Sigmoid colon (tissue), 7 donors: ENCODE results near the gene ACAP1. TPM values are rescaled to one million over a fixed set of nuclear protein-coding genes. Genes with fewer than 3 reads are reported as not detected.

Source experiments
- DNase-seq: peaks from one replicate; pipeline ENCODE4 v3.0.0-alpha.2; 2019
- H3K27ac ChIP-seq, 4 donors: fragments of 200-600 bp; sonication (generic); one replicate each; pipeline ENCODE4 v1.5.1; 2016 to 2019; ENCODE audit warnings: mild to moderate bottlenecking in 1 of 4
- H3K27me3 ChIP-seq, 3 donors: fragments of 200-600 bp; sonication (generic); one replicate each; pipeline ENCODE4 v1.5.1; 2019; ENCODE audit warnings: mild to moderate bottlenecking in 1 of 3
- H3K36me3 ChIP-seq, 4 donors: fragments of 200-600 bp; sonication (generic); one replicate each; pipeline ENCODE4 v1.5.1; 2016 to 2019
- H3K4me1 ChIP-seq, 4 donors: fragments of 200-600 bp; sonication (generic); one replicate each; pipeline ENCODE4 v1.5.1; 2017 to 2019
- H3K4me3 ChIP-seq, 4 donors: fragments of 200-600 bp; sonication (generic); one replicate each; pipeline ENCODE4 v1.5.1; 2017 to 2019; ENCODE audit warnings: mild to moderate bottlenecking in 2 of 4, moderate library complexity in 1 of 4
- H3K9me3 ChIP-seq, 4 donors: fragments of 200-600 bp in 3 of 4; sonication (generic) in 3 of 4; one replicate each; pipeline versions ENCODE4 v1.5.1 to v1.6.1; 2013 to 2019
- CTCF ChIP-seq, 4 experiments: fragments of 450-650 bp in 3 of 4; fragments of 200-600 bp in 1 of 4; IDR thresholded peaks; one replicate each; pipeline ENCODE4 v1.5.1; 2016 to 2019; ENCODE audit warnings: antibody characterized with exemption in 4 of 4, mild to moderate bottlenecking in 3 of 4, moderate library complexity in 2 of 4
- EP300 ChIP-seq, 4 donors: sonication (generic); formaldehyde crosslinking; IDR thresholded peaks; one replicate each; pipeline ENCODE4 v1.6.1; 2017; ENCODE audit warnings: antibody characterized with exemption in 4 of 4
- POLR2A ChIP-seq, 2 donors: fragments of 450-650 bp; IDR thresholded peaks; one replicate each; pipeline ENCODE4 v1.6.1; 2016; ENCODE audit warnings: antibody characterized with exemption in 2 of 2, mild to moderate bottlenecking in 2 of 2, moderate library complexity in 2 of 2
- POLR2AphosphoS5 ChIP-seq, 4 donors: sonication (generic); formaldehyde crosslinking; IDR thresholded peaks; one replicate each; pipeline ENCODE4 v1.6.1; 2017; ENCODE audit warnings: antibody characterized with exemption in 4 of 4
- WGBS, 2 donors: extraction: QIAGEN DNeasy Blood & Tissue Kit; methylation state at CpG; one replicate each; pipeline ENCODE4 v1.1.7; 2013; 5-methylcytosine and 5-hydroxymethylcytosine counted together
- intact Hi-C: fragments of 100-400 bp; cut with DNase I; formaldehyde crosslinking; loops from one replicate; pipeline ENCODE4 v1.15.1; 2023
- polyA plus RNA-seq, 3 donors: library from polyadenylated mRNA; stranded (reverse); fragments of 200-250 nt; gene quantifications; one replicate each; pipeline ENCODE4 v1.2.3, GENCODE V29; 2013
- total RNA-seq, 4 donors: library from RNA; depleted of rRNA; stranded (reverse); fragments of >200 nt; gene quantifications; one replicate each; pipeline ENCODE4 v1.1.0, GENCODE V29; 2016
- donor health status: healthy with polysubstance abuse.
- donor health status: Bipolar disorder and iron deficiency.
- donor health status: healthy.

The ACAP1 gene
- total and polyA plus RNA-seq, 7 donors = 1.1 to 55.8 (median 2.5) TPM

GRCh38 chr17:7313088-7313889 lies 23.0 kb upstream of the ACAP1 start:
- H3K4me1 ChIP-seq = peaks cover 0 to 57% (median 52%) of the 10 kb centered on the region in 4 donors
- no peaks in the 10 kb centered on the region for H3K9me3 ChIP-seq
- H3K27ac ChIP-seq = peak overlapping the region in 3 of 4 donors; percentile 95 to 99 (median 96)
- no peaks in the 10 kb centered on the region for H3K27me3 ChIP-seq
- TF ChIP-seq POLR2A (IDR thresholded peaks at IDR 0.05) (no peak), CTCF (IDR thresholded peaks at IDR 0.05) (no peak), EP300 (IDR thresholded peaks at IDR 0.05) (no peak), POLR2AphosphoS5 (IDR thresholded peaks at IDR 0.05) (no peak)
- H3K4me3 ChIP-seq = no peak overlapping the region
- WGBS, 2 donors = 82 to 90% methylated on average over 7 of the region's 7 CpGs
- intact Hi-C loops = loop anchor here (10.0 kb wide), 1 partner anchor 822 kb away; no protein-coding TSS in a partner anchor
- H3K36me3 ChIP-seq = peaks cover 47 to 69% (median 58%) of the 10 kb centered on the region in 4 donors
- DNase-seq = no peak

GRCh38 chr17:7313890-7314718 lies 22.2 kb upstream of the ACAP1 start:
- Histone ChIP-seq H3K9me3 (no peaks in the 10 kb centered on the region), H3K27ac (peak overlapping the region; percentile 94 to 99 (median 96)), H3K36me3 (peaks cover 53 to 77% (median 66%) of the 10 kb centered on the region in 4 donors), H3K4me1 (peaks cover 0 to 54% (median 45%) of the 10 kb centered on the region in 4 donors), H3K27me3 (no peaks in the 10 kb centered on the region), H3K4me3 (peak overlapping the region; percentile 80 to 89 (median 86))
- intact Hi-C loops = loop anchor here (10.0 kb wide), 1 partner anchor 821 kb away; no protein-coding TSS in a partner anchor
- no peak for TF ChIP-seq POLR2A (IDR thresholded peaks at IDR 0.05)
- no peak for TF ChIP-seq POLR2AphosphoS5 (IDR thresholded peaks at IDR 0.05)
- no peak for TF ChIP-seq EP300 (IDR thresholded peaks at IDR 0.05)
- no peak for TF ChIP-seq CTCF (IDR thresholded peaks at IDR 0.05)
- no peak for DNase-seq
- WGBS, 2 donors = 44 to 53% methylated on average over 9 of the region's 9 CpGs

GRCh38 chr17:7314719-7315569 lies 21.4 kb upstream of the ACAP1 start, which contains the start of gene GPS2:
Gene GPS2 (minus strand): TSS chr17:7315360. CDS start chr17:7315052, 308 bp downstream.
- H3K27me3 ChIP-seq = no peaks in the 10 kb centered on the region
- 0 to 1% methylated on average over 95 of the region's 95 CpGs for WGBS, 2 donors
- H3K36me3 ChIP-seq = peaks cover 49 to 77% (median 64%) of the 10 kb centered on the region in 4 donors
- peak in 1 of 4 donors; percentile 46 for TF ChIP-seq EP300 (IDR thresholded peaks at IDR 0.05)
- no peak for TF ChIP-seq CTCF (IDR thresholded peaks at IDR 0.05)
- peak; percentile 92 to 97 (median 94) for TF ChIP-seq POLR2AphosphoS5 (IDR thresholded peaks at IDR 0.05)
- TF ChIP-seq POLR2A (IDR thresholded peaks at IDR 0.05) = peak; percentile 55 to 71
- H3K27ac ChIP-seq = peak within 1 kb of the TSS; percentile 94 to 99 (median 96)
- peak within 1 kb of the TSS; percentile 80 to 89 (median 86) for H3K4me3 ChIP-seq
- peak; percentile 96 for DNase-seq
- H3K4me1 ChIP-seq = peaks cover 0 to 45% (median 36%) of the 10 kb centered on the region in 4 donors
- intact Hi-C loops = loop anchor here (1.0 to 10.0 kb wide), 2 partner anchors 14 to 820 kb away; partner anchors contain the start of gene NEURL4
- no peaks in the 10 kb centered on the region for H3K9me3 ChIP-seq
